GM12878 (cell line): ENCODE data around the gene OLFM2. TPM values are rescaled to one million over a fixed set of nuclear protein-coding genes. Genes with fewer than 3 reads are reported as not detected.
"Not testable (repeated sequence)": the region's sequence is repeated elsewhere in the genome, so short reads cannot be mapped to it uniquely, and the experiment has no call there.

ENCODE experiments used
- ATAC-seq: fragments of 200-7000 bp; cut with Tn5 transposase; 3 replicates; pipeline ENCODE4 v1.9.1; 2020; ENCODE audit warnings: mild to moderate bottlenecking, moderate library complexity
- BruUV-seq: library from RNA; stranded (reverse); fragments of 400-500 nt; replicated peaks from 2 replicates; lab custom pipeline; 2021; lab: Mats Ljungman, UMichigan
- CTCF ChIA-PET: fragments of 300-600 bp; sonication (Branson Sonifier 250); formaldehyde crosslinking; extraction: SDS; loops from one replicate; lab custom pipeline; 2021; ENCODE audit warnings: inconsistent platforms; lab: Yijun Ruan, JAX
- POLR2A ChIA-PET: fragments of 350-600 bp; formaldehyde crosslinking; extraction: SDS; loops from one replicate; lab custom pipeline; 2021; ENCODE audit warnings: inconsistent platforms; lab: Charles Lee
- RAD21 ChIA-PET: fragments of 300-600 bp; sonication (Branson Sonifier 250); formaldehyde crosslinking; loops from one replicate; lab custom pipeline; 2023; ENCODE audit warnings: antibody characterized with exemption; ENCODE audit not compliant: unreplicated experiment; lab: Charles Lee
- SMC1A ChIA-PET: fragments of 300-600 bp; sonication (Branson Sonifier 250); formaldehyde crosslinking; loops from one replicate; lab custom pipeline; 2023; ENCODE audit not compliant: unreplicated experiment, uncharacterized antibody; lab: Charles Lee
- DNase-seq: peaks from one replicate; pipeline ENCODE4 v3.0.0-alpha.2; 2011; ENCODE audit warnings: low read depth, low spot score
- FAIRE-seq: peaks from 3 replicates; lab custom pipeline; 2011; peaks lifted over from hg19 to GRCh38; lab: Jason Lieb, UNC
- H2AFZ ChIP-seq: 2 replicates; pipeline ENCODE4 v1.6.0; 2011; ENCODE audit warnings: low read depth, low read length, control low read depth; ENCODE audit not compliant: control insufficient read depth
- H3K27ac ChIP-seq: 2 replicates; pipeline ENCODE4 v1.5.1; 2011; ENCODE audit warnings: control low read depth; ENCODE audit not compliant: control insufficient read depth, insufficient read depth
- H3K27me3 ChIP-seq, 2 experiments: replicated peaks in 1 of 2; 2 replicates each; pipeline versions ENCODE4 v1.6.0 to v1.6.1; 2011; ENCODE audit warnings: low read length in 1 of 2; ENCODE audit not compliant: control insufficient read depth in 2 of 2, insufficient read depth in 2 of 2
- H3K36me3 ChIP-seq, 2 experiments: 2 replicates each; pipeline ENCODE4 v1.5.1; 2011; ENCODE audit warnings: low read length in 1 of 2; ENCODE audit not compliant: control insufficient read depth in 2 of 2, insufficient read depth in 2 of 2
- H3K4me1 ChIP-seq: 2 replicates; pipeline ENCODE4 v1.6.1; 2011; ENCODE audit warnings: mild to moderate bottlenecking, low read length, moderate library complexity, mixed read lengths; ENCODE audit not compliant: control insufficient read depth, insufficient read depth
- H3K4me2 ChIP-seq: 2 replicates; pipeline ENCODE4 v1.6.0; 2011; ENCODE audit warnings: control low read depth; ENCODE audit not compliant: control insufficient read depth, insufficient read depth
- H3K4me3 ChIP-seq: fragments of 200-600 bp; sonication (generic); 2 replicates; pipeline ENCODE4 v1.5.1; 2016
- H3K79me2 ChIP-seq: 2 replicates; pipeline ENCODE4 v1.6.0; 2011; ENCODE audit warnings: low read length; ENCODE audit not compliant: control insufficient read depth, insufficient read depth
- H3K9ac ChIP-seq: 2 replicates; pipeline ENCODE4 v1.8.0; 2011; ENCODE audit warnings: low read length, control low read depth, mixed read lengths; ENCODE audit not compliant: control insufficient read depth, insufficient read depth
- H3K9me3 ChIP-seq: replicated peaks from 3 replicates; pipeline ENCODE4 v1.5.1; 2011; ENCODE audit warnings: mild to moderate bottlenecking, low read length; ENCODE audit not compliant: control insufficient read depth, insufficient read depth
- H4K20me1 ChIP-seq: 2 replicates; pipeline ENCODE4 v1.6.0; 2011; ENCODE audit not compliant: control insufficient read depth, insufficient read depth
- NBN ChIP-seq: fragments of 450-650 bp; IDR thresholded peaks from 2 replicates; pipeline ENCODE4 v1.6.1; 2016
- NR2C2 ChIP-seq: IDR thresholded peaks from 2 replicates; pipeline ENCODE4 v1.6.1; 2011; ENCODE audit warnings: borderline replicate concordance, low read depth; ENCODE audit not compliant: control insufficient read depth, insufficient read length
- NR2F1 ChIP-seq: fragments of 450-650 bp; conservative IDR thresholded peaks from 2 replicates; pipeline ENCODE4 v1.6.1; 2017; ENCODE audit warnings: mild to moderate bottlenecking
- TAF1 ChIP-seq: IDR thresholded peaks from 2 replicates; pipeline ENCODE4 v1.6.1; 2011; ENCODE audit warnings: mild to moderate bottlenecking, low read depth, low read length, borderline replicate concordance
- ZBTB11 ChIP-seq: fragments of 450-650 bp; formaldehyde crosslinking; IDR thresholded peaks from 2 replicates; pipeline ENCODE4 v1.5.0; 2022; ENCODE audit warnings: mild to moderate bottlenecking, missing genetic modification characterization
- ZBTB40 ChIP-seq: fragments of 450-650 bp; IDR thresholded peaks from 2 replicates; pipeline ENCODE4 v1.6.1; 2016; ENCODE audit warnings: mild to moderate bottlenecking, moderate library complexity, borderline replicate concordance
- WGBS: methylation state at CpG from one replicate; pipeline ENCODE4 v1.1.6; 2016; ENCODE audit warnings: low lambda C conversion rate; ENCODE audit not compliant: insufficient replicate concordance, insufficient coverage; ENCODE audit errors: missing lambda C conversion rate; 5-methylcytosine and 5-hydroxymethylcytosine counted together
- in situ Hi-C: fragments of 300-500 bp; cut with MboI; formaldehyde crosslinking; loops from 9 replicates; pipeline ENCODE4 v1.14.3; 2018; ENCODE audit warnings: mixed read lengths
- intact Hi-C: fragments of 100-400 bp; cut with micrococcal nuclease; formaldehyde crosslinking; loops from one replicate; pipeline ENCODE4 v1.14.2; 2022; ENCODE audit not compliant: unreplicated experiment
- polyA plus RNA-seq, 11 experiments: library from polyadenylated mRNA; depleted of rRNA in 4 of 11; unstranded in 6 of 11; stranded (reverse) in 5 of 11; fragments of >200 nt; fragmentation: Nextera tagmentation in 4 of 11; fragmentation: Illumina TruSeq in 1 of 11; extraction: Ambion mirVana in 4 of 11; extraction: Trizol in 1 of 11; gene quantifications; 1 replicate in 1 of 11; 2 replicates in 10 of 11; pipeline versions ENCODE4 v1.2.1 to v1.2.3, GENCODE V29; 2011 to 2016; ENCODE audit warnings: inconsistent platforms in 2 of 11, missing spikeins in 2 of 11, low read depth in 1 of 11
- total RNA-seq, 4 experiments: library from RNA; depleted of rRNA in 3 of 4; stranded (reverse); fragments of >200 nt in 3 of 4; fragmentation: Illumina TruSeq in 1 of 4; extraction: Trizol in 1 of 4; gene quantifications; 2 replicates each; pipeline versions ENCODE4 v1.2.1 to v1.2.3, GENCODE V29; 2013 to 2021

The OLFM2 gene
- total and polyA plus RNA-seq, 10 of the 15 experiments (the other 5 are each of a cell fraction or from before 2014, with no cell fraction given): 0.07 to 3.5 (median 0.27) TPM; not detected in 5

- TF ChIP-seq ZBTB11 (CRISPR knock-in tag) (no peak), NR2F1 (no peak), NR2C2 (no peak), ZBTB40 (no peak), NBN (no peak), TAF1 (no peak)
Measured at GRCh38 chr19:9923440-9923839, 12.9 kb downstream of the OLFM2 start (continued).

- CTCF ChIA-PET: interaction anchor here (1.2 kb wide), 1 partner anchor 108 kb away, joined by 3 read pairs; no protein-coding TSS in a partner anchor
- SMC1A ChIA-PET: not testable (repeated sequence)
Measured at GRCh38 chr19:9922782-9923379, 13.4 kb downstream of the OLFM2 start.

More at GRCh38 chr19:9922782-9923379, 13.4 kb downstream of the OLFM2 start:
- RAD21 ChIA-PET, H3K4me3 ChIP-seq, ATAC-seq, H3K4me1 ChIP-seq, H3K9ac ChIP-seq, H3K27me3 ChIP-seq, POLR2A ChIA-PET, BruUV-seq, H3K79me2 ChIP-seq, H3K27ac ChIP-seq, H4K20me1 ChIP-seq, H2AFZ ChIP-seq, DNase-seq, H3K36me3 ChIP-seq, intact Hi-C loops, H3K9me3 ChIP-seq, FAIRE-seq, H3K4me2 ChIP-seq, in situ Hi-C loops: not testable (repeated sequence)
- 13% methylated on average over 4 of the region's 5 CpGs for WGBS
